HG02884 (cell line): ENCODE data around the gene OVCH2.
A peak's percentile ranks its signal among the peaks of the same experiment; 100 is the strongest.
"Not testable (repeated sequence)": the region's sequence is repeated elsewhere in the genome, so short reads cannot be mapped to it uniquely, and the experiment has no call there.

Experiments used
- ATAC-seq: cut with Tn5 transposase; IDR thresholded peaks from one replicate; pipeline ENCODE4 v1.9.1; 2021; ENCODE audit warnings: mild to moderate bottlenecking, moderate library complexity; ENCODE audit not compliant: unreplicated experiment

The OVCH2 gene

GRCh38 chr11:7706377-7706776, at the start of gene OVCH2:
OVCH2 (minus strand) TSS chr11:7706477; CDS start chr11:7706394, 83 bp downstream.
- no peak for ATAC-seq

GRCh38 chr11:7749456-7749855, 43.2 kb upstream of the OVCH2 start:
- no peak for ATAC-seq

GRCh38 chr11:7734767-7735166, 28.5 kb upstream of the OVCH2 start:
- not testable (repeated sequence) for ATAC-seq

GRCh38 chr11:7714786-7715185, 8.5 kb upstream of the OVCH2 start:
- ATAC-seq, result no peak

GRCh38 chr11:7703740-7704139, 2.5 kb downstream of the OVCH2 start:
- no peak for ATAC-seq

GRCh38 chr11:7696424-7696823, 9.9 kb downstream of the OVCH2 start:
- no peak for ATAC-seq

- ATAC-seq, result no peak
Observed at GRCh38 chr11:7694235-7694634, 12.0 kb downstream of the OVCH2 start.

GRCh38 chr11:7692426-7692825, 13.9 kb downstream of the OVCH2 start:
- ATAC-seq, result no peak

- no peak for ATAC-seq
Observed at GRCh38 chr11:7691759-7692350, 14.4 kb downstream of the OVCH2 start.

GRCh38 chr11:7690648-7691047, 15.6 kb downstream of the OVCH2 start:
- ATAC-seq, result peak; percentile 53

GRCh38 chr11:7689239-7689638, 17.0 kb downstream of the OVCH2 start:
- no peak for ATAC-seq

- peak; percentile 67 for ATAC-seq
Observed at GRCh38 chr11:7688238-7688826, 17.9 kb downstream of the OVCH2 start.

GRCh38 chr11:7687386-7687785, 18.9 kb downstream of the OVCH2 start:
- no peak for ATAC-seq

GRCh38 chr11:7686761-7687160, 19.5 kb downstream of the OVCH2 start:
- ATAC-seq, result no peak

GRCh38 chr11:7683571-7683970, 22.7 kb downstream of the OVCH2 start:
- ATAC-seq, result no peak

GRCh38 chr11:7677796-7678201, 28.5 kb downstream of the OVCH2 start:
- ATAC-seq, result no peak

- no peak for ATAC-seq
Observed at GRCh38 chr11:7677071-7677470, 29.2 kb downstream of the OVCH2 start.

GRCh38 chr11:7675631-7676030, 30.6 kb downstream of the OVCH2 start:
- ATAC-seq, result no peak

GRCh38 chr11:7673724-7674434, 32.4 kb downstream of the OVCH2 start:
- no peak for ATAC-seq

GRCh38 chr11:7672960-7673723, 33.1 kb downstream of the OVCH2 start, which contains the start of gene CYB5R2:
CYB5R2 (minus strand) TSS chr11:7673500; CDS start chr11:7672825, 675 bp downstream.
- no peak for ATAC-seq

- no peak for ATAC-seq
Observed at GRCh38 chr11:7672276-7672959, 33.9 kb downstream of the OVCH2 start.
